ELF-1 (cell line): ENCODE measurements around the gene CHMP2B.

Experiments
- DNase-seq: peaks from one replicate; pipeline ENCODE4 v3.0.0-alpha.2; 2016; ENCODE audit warnings: low read depth, low spot score

CHMP2B gene, protein sequence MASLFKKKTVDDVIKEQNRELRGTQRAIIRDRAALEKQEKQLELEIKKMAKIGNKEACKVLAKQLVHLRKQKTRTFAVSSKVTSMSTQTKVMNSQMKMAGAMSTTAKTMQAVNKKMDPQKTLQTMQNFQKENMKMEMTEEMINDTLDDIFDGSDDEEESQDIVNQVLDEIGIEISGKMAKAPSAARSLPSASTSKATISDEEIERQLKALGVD

DNA sequence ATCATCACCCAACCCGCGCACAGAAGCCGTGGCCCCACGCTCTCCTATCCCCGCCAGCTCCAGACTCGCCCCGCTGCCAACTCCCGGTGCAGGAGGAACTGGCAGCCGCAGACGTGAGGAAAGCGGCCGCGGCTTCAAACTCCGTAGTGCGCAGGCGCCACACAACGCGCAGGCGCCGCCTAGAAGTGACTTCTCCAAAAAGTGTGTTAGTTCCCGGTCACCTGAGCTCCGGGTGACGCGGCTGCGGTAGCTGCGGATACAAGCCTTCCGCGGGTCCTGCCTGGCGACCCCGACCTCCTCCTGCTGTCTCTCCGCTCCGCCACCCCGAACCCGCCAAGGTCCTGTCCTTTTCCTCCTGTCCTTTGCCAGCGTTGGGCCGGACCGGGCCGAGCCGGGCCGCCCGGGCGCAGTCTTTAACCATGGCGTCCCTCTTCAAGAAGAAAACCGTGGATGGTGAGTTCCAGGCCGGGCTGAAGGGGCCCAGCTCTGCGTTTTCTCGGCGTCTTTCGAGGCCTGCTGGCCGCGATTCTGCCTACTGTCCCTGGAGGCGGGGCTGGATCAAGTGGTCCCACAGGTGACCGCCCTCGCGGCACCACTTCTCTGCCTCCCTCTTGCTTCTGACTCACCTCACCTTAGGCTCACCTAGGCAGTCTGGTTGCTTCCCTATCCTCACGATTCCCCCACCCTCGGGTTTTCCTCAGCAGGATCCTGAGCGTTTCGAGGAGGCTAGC is at the start of gene CHMP2B:
TSS of gene CHMP2B (plus strand) at position 206 of the 731 bp plus-strand sequence. CDS start at position 420, 214 bp downstream.
- DNase-seq, result peak; percentile 97

DNA sequence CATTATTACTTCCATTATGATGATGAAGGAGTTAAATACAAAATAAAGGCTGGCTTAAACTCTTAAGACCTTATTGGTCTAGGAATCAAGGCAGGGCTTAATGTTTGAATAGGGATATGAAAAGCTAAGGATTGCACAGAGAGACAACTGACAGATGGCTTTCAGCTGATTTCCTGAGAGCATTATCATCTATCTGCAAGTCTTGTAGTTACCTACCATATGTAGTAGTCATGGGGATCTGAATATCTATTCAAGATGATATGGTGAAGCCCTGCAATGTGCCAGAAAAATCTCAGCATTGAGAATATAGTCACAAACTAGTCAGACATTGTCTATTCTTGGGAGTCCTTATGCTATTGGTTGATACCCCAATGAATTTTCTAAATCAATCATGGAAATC is 47.5 kb upstream of the CHMP2B start:
- DNase-seq, result no peak

DNA sequence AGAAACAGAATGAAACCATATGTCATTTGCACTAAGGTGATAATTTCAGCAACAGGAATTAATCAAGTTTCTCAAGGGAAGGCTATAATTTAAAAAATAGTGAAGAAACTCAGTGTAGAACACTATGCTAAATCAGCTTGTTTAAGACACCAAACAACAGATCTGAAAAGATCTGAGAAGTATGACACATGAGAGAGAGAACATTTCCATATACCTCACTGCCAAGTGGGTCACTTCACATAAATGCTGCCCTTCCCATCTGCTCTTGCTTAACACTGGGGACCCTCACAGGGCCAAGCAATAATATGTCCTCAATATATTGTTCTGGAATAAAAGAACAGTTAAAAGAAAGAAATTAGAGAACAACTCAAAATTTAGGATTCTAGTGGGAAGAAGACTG is 45.6 kb upstream of the CHMP2B start:
- no peak for DNase-seq

DNA sequence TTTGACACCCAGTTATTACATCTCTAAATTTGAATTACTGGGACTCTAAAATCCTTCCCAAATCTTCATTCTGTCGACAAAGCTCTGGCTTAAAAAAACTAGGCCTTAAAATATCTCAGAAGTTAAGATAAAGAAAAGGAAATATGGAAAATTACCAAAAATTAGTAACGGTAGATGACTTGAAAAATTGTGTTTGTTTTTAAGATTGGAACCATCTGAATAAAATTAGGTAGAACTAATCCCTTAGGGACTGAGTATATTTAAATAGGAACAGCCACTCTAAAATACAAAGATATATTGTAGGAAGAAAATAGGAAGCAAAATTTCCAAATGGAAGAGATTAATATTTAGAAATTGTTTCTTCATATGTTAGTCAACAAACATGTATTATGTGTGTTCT is 45.1 kb upstream of the CHMP2B start:
- no peak for DNase-seq

DNA sequence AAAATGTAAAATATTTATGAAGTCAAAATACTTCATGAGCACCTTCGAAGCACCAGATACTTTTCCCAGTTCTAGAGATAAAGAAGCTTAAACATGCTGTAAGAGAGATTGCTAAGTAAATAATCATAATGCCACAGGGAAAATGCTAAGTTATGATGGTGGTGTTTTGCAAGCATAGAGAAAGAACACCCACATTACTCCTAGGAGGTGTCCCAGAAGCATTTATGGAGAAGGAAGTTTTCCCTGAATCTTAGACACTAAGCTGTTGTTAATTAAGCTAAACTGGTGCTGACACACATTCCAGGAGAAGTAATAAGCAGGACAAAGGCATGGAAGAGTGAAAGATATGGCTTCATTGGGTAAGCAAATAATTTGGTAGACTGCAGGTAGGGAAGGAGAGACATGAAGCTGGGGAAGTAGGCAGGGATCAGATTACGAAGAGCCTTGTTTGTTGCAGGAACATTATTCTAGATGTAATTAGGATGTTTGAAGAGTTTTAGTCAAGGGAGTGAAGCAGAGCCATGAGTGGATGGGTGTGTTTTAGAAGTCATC is 40.4 kb upstream of the CHMP2B start:
- DNase-seq, result no peak

DNA sequence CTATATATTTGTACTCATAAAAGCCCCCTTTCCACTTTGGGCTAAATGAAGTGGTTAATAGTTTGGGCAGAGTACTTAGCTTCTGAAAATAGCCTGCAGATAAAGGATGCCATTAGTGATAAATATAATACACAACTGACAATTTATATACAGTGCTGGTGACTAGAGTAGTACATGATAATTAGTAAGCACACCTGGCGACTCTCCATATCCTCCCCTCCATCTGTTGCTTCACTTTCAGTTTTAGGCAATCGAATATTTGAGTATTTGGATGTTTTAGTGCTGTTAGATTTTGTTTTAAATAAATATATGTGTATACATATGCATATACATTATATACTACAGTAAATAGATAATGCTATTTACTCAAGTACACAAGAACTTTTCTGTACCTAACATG is 35.9 kb upstream of the CHMP2B start:
- no peak for DNase-seq

DNA sequence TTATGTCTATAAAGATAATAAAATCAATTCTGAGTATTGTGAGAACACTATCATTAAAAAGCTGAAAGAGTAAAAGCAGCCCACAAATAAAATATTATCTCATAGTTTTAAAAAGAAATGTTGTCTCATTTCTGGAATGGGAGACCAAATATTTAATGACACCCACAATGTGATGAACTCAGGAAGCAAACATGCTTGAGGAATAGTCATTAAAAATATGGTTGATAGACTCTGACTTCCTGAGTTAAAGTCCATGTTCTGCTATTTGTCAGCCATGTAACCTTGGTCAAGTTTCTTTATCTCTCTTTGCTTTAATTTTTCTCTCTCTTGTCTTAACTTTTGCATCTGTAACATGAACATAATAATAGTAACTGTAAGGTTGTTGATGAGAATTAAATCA is 35.5 kb upstream of the CHMP2B start:
- DNase-seq, result no peak

DNA sequence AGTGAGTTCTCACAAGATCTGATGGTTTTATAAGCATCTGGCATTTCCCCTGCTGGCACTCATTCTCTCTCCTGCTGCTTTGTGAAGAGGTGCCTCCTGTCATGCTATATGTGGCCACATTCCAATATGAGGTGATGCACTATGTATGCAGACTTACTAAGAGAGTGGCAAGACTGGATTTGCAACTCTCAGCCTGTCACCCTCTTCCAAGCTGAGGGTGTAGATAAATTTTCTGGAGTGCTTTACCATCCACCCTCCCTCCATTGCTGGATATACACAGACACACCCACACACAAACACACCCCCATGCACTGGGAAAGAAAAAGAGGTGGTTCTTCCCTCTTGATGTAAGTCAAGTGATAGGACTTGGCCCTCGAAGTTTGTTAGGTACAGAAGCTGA is 30.2 kb upstream of the CHMP2B start:
- no peak for DNase-seq

DNA sequence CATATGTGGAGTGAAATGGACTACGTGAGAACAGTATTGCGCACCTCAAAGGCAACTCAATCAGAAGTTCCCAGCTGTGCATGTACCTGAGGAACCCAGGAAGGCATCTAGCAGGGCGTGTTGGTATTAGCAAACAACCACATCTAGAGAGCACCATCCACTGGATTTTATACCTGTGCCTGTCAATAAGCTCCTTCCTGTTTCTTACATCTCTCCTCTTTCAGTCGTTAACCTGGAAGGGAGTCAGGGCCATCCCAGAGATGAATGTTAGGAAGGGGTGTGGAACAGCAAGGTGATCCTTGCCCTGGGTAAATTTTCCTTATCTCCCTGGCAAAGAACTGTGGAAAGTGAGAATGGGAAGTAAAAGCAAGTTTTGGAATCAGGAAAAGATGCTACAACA is 29.6 kb upstream of the CHMP2B start:
- no peak for DNase-seq

DNA sequence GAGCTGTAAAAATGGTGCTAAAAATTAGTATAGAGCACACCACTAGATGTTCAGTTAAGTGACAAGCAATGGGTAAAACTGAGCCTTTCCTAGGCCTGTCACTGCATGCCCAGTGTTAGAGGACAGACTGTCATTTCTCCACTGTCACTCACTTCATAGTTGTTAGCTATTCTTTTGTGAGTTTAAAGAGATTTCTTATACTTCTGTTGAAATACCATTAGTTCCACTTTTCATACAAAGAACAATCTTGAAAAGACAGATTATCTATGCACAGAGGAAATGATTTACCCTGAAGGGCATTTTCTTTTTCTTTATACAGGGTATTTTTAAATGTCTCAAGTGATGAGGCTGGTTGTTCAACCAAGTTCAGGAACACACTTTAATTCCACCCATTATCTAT is 28.3 kb upstream of the CHMP2B start:
- no peak for DNase-seq

DNA sequence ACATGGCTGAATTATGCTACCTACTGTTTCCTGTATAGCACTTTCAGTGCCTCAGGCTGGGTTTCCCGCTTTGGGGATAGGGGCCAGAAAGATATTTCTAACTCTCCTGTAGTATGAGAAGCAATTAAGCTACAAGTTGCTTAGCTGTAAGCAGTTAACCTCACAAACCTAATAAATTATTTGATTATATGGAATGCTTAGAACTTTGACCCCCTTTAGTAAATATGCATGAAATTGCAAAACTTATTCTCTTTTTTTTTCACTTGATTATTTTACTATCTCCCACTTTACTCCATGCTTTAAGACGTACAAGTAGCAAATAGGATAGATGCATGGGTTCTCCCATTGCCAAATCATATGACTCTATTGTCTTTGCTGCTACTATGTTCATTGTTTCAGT is 27.5 kb upstream of the CHMP2B start:
- DNase-seq, result no peak

DNA sequence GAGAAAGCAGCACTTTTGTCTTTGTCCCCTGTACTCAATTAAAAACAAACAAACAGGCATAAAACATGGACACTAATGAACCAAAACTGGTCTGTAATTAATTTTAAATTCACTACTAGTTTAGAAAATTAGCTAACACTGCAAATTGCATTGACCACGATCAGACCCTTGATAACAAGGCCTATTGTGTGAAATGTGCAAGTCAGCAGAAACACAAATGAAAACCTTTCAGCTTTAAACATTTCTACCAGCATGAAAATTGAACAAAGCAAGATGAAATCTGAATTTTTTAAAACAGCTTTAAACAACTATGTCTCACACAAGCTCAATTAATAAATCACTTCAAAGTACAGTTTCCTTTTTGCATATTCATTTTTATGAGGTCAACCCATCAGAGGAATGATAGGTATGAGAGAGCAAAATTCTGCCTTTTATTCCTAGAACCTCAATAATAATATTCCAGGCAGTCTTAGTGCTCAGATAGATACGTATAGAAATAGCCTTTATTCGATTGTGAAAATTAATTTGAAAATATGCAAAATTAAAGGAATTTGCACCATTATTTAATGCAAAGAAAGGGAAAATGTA is 27.0 kb upstream of the CHMP2B start:
- no peak for DNase-seq

DNA sequence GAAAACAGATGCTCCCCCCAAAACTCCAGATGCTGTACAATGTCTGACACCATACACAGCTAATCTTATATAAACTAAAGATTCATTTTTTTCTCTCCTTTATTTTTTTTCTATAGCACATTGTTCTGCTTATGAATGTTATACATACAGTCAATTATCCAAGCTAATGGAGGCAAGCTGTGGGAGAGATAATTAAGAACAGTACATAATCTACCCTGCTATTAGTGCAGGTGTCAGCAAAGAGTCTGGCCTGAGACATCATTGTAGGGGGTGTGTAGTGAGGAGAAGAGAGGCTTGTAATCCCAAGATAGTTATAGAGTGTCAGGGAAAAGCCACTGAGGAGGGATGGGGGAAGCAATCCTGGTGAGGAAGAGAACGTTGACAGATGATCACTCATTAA is 25.4 kb upstream of the CHMP2B start:
- DNase-seq, result no peak

DNA sequence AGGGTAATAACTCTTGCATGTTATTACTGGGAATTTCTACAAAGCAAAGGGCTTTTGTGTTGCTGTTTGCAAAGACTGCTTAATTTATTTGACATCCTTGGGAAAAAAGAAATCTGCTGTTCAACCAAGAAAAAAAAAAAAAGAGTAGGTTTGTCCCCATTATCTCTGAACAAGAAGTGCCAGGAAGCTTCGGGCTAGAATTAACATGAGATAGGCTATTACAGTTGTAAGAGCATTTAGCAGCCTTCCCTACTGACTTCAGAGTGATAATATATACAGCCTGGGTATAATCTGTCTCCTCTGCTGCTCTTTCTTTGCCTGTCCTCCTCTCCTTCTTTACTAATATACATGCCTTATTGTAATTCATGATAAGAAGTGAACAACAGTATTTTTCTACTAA is 23.3 kb upstream of the CHMP2B start:
- no peak for DNase-seq

DNA sequence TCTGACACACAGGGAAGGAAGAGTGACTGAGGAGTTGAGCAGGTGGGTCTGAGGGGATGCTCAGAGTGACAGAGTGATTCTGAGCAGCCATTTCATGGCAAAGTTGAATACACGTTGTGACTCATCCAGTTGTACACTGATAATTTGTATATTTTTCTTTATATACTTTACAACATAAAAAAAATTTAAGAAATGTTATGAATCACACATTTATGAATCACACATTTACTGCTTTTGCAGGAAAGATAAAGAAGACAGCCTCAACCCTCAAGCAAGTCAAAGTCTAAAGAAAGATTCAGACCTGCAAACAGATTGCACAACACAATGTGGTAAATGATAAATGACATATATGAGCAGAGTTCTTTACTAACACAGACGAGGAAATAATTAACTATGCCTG is 21.0 kb upstream of the CHMP2B start:
- no peak for DNase-seq

DNA sequence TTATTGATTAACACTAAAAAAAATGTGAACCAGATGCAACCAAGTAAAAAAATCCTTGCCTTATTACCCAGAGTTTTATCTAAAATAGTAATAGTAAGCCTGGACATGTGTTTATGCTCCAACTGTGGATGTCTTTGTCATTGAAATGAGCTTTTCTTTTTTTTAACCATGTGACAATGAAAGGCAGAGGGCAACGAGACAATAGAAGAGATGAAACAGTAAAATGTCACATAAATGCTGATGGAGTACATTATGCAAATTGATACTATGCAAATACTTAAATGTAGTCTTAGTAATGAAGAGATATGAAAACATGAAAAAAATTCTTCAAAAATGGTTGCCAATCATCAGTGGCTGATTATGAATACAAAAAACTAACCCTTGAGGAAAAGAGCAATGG is 20.5 kb upstream of the CHMP2B start:
- DNase-seq, result no peak

DNA sequence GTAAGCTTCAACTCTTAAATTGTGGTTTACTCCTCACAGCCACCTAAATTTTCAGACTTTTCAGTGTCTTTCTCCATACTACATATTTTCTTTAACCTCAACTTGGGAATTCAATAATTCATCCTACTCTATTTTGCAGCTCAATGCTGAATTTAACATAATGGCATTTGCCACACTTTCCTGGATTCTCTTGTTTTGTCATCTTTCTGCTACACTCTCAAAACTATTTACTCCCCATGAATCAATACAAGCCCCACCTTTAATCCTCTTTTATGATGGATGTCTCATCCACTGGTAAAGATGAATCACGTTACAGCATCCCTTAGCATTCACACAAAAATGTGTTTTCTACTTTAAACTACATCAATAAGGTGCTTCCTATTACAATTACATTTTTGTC is 19.6 kb upstream of the CHMP2B start:
- DNase-seq, result no peak

DNA sequence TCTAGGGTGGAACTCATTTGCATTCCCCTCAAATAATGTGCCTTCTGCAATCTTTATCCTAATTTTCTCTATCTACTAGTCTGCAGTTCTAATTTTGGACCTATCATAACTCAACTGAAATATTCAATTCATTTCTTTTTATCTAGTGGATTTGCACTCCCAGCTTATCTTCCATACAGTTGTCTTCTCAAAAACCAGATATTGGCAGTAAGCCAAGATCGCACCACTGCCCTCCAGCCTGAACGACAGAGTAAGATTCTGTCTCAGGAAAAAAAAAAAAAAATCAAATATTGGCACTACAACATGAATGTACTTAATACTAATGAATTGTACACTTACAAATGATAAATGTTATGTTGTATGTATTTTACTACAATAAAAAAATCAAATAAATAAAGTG is 18.0 kb upstream of the CHMP2B start:
- DNase-seq, result no peak

DNA sequence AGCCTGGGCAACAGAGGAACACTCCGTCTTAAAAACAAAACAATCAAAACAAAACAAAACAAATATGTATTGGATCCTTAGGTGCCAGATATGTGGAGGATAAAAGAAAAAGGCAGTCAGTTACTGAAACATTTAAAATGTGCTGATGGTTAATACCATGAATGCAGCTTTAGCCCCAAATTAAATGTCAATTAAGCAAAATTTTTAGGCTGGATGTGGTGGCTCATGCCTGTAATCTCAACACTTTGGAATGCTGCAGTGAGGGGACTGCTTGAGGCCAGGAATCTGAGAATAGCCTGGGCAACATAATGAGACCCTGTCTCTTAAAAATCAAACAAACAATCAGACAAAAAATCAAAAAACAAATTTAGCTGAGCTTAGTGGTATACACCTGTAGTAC is 8.5 kb upstream of the CHMP2B start:
- DNase-seq, result no peak

DNA sequence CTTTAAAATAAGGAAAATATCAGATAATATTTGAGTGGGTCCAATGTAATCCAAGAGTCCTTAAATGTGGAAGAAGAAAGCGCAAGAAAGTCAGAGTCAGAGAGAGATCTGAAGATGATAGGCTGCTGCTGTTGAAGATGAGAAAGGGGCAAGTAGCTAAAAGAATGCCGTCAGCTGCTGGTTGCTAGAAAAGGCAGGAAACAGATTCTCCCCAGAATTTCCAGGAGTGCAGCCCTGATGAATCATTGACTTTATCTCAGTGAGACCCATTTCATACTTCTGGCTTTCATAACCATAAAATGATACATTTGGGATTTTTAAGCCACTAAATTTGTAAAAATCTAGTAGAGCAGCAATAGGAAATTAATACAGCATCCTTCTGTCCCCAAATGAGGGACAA is 7.5 kb upstream of the CHMP2B start:
- DNase-seq, result no peak

DNA sequence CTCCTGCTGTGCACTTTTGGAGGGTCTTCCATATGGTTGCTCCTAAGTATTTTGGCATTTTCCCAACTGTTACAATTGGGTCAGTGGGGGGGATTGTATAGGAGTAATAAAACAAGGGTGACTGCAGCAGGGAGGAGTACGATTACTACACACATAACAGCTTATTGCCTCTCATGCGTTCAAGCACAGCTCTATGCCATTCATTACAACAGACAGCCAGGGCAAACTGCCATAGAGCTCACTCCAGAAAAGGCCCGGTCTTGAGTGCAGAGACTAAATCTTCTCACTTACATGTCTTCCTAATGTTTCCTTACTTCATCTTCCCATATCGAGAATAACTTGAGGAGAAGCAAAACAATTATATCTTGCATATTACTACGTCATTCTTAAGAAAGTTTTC is 1.4 kb upstream of the CHMP2B start:
- DNase-seq, result no peak

DNA sequence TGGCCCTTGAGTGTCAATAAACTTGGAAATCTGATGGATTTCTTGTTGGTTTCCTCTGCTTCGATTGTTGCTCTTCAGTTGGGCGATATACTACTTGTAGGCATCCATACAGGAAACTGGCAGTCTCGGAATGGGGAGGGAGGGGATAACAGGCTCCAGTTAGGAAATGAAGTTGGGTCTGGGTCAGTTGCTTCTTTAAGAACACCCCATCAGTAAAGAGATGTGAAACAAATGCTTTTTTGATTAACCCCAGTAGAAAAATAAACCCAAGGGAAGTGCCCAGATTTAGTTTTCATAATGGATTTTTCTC is 681 bp downstream of the CHMP2B start:
- no peak for DNase-seq

DNA sequence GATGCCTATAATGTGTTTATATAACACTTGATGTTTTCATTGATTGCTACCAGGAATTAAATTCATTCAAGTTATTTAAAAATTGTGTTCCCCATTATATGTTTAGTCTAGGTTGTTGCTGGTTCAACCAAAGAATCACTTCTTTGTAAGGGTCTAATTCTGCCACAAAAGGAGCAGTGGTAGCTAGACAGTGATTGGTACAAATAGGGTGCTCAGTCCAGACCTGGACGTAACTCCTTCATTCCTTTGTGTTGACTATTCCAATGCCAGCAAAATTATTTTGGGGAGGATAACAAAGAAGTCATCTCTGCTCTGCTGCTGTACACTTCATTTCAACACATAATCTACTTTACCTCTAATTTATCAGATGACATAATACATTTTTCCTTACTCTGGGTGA is 1.2 kb downstream of the CHMP2B start:
- DNase-seq, result no peak
